ENCODE data around the gene PRKCH.
"Not testable (repeated sequence)": the region's sequence is repeated elsewhere in the genome, so short reads cannot be mapped to it uniquely, and the experiment has no call there.

PRKCH gene

GRCh38 chr14:61527325-61528100 lies 206.1 kb downstream of the PRKCH start:
- peak in 1 of 2 experiments; percentile 53 for DNase-seq (ENCODE audit: low read depth in 2 of 2)

- peak; percentile 71 to 72 for DNase-seq (ENCODE audit: low read depth in 2 of 2)
Observed at GRCh38 chr14:61528591-61529021, 207.2 kb downstream of the PRKCH start.

- not testable (repeated sequence) for DNase-seq (ENCODE audit: low read depth in 2 of 2)
Observed at GRCh38 chr14:61529360-61529759, 208.0 kb downstream of the PRKCH start.

DNA sequence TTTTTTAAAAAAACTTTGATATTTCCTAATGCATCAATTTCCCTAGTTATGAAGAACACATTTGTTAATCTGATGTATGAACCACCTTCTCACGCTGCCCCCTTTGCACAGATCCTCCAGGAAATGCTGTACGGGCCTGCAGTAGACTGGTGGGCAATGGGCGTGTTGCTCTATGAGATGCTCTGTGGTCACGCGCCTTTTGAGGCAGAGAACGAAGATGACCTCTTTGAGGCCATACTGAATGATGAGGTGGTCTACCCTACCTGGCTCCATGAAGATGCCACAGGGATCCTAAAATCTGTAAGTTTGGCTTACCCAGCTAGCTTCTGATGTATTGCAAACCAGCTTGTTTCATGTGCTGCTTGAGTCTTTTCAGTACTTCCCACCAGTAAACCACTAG lies 208.9 kb downstream of the PRKCH start:
- DNase-seq (ENCODE audit: low read depth in 2 of 2), result no peak

DNA sequence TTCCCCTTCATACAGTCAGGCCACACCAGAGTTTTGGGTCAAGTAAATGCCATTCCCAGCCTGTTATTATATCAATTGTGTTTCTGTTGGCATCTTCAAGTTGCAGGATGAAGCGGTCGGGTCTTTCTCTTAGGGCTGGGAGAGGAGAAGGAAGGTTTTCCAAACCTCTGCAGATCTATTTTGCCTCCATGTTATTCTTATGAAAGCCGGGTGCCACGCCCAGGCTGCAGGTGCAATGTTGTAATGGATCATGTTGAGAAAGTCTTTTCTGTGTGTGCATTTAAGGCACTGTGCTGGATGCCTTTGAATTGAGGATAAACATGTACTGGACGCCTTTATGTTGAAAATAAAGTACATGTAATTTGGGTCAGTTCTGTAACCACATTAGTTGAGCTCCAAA lies 209.5 kb downstream of the PRKCH start:
- DNase-seq (ENCODE audit: low read depth in 2 of 2), result no peak

DNA sequence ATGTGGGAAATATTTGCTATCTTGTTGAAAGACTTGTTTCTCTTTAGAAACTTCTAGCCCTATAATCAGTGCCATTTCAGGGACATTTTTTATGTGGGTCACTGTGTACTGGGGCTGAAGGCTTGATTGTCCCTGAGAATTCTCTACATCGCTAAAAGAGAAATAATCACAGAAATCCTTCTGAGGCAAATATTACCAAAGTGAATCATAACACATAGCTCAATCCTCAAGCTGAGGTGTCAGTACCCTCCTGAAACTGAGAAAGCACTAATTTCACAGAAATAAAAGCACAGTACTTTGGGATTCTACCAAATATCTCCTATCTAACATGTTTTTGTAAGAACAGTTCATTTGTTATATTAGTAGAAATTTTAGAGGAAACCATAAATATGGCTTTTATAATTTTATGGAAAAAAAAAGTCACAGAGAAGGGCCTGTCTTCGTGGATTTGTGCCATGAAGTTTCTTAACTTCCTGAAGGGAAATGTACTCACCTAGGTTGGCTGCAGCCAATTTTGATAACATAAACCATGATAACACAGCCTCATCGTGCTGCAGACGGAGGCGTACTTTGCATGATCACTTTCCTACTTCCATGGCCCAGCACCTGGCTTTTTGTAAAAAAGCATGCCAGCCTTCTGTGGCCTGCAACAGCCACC lies 210.2 kb downstream of the PRKCH start:
- DNase-seq (ENCODE audit: low read depth in 2 of 2), result no peak

GRCh38 chr14:61532123-61532505 lies 210.7 kb downstream of the PRKCH start:
- DNase-seq (ENCODE audit: low read depth in 2 of 2), result no peak

- no peak for DNase-seq (ENCODE audit: low read depth in 2 of 2)
Observed at GRCh38 chr14:61532763-61533162, 211.4 kb downstream of the PRKCH start.

- DNase-seq (ENCODE audit: low read depth in 2 of 2), result no peak
Observed at GRCh38 chr14:61533513-61534255, 212.3 kb downstream of the PRKCH start.

DNA sequence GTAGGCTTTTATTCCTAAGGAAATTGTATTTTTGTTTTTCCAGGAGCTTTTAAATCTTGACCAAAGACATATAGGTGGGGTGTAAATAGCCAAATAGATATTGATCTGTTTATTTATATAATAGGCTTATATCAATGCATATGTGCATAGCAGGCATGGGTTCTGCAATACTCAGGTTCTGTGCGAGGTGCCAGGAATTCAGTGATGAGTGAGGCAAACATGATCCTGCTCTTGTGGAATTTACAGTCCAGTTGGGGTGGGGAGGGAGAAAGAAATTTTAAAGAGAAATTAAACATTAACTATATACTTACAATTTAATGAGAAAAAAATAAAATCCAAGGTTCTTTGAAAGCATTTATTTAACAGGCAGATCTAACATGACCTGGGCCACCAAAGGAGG lies 213.7 kb downstream of the PRKCH start:
- no peak for DNase-seq (ENCODE audit: low read depth in 2 of 2)

GRCh38 chr14:61535458-61535857 lies 214.1 kb downstream of the PRKCH start:
- no peak for DNase-seq (ENCODE audit: low read depth in 2 of 2)

GRCh38 chr14:61536661-61537562 lies 215.5 kb downstream of the PRKCH start:
- DNase-seq (ENCODE audit: low read depth in 2 of 2), result no peak

- peak; percentile 80 to 82 for DNase-seq (ENCODE audit: low read depth in 2 of 2)
Observed at GRCh38 chr14:61537563-61538463, 216.4 kb downstream of the PRKCH start.

- DNase-seq (ENCODE audit: low read depth in 2 of 2), result no peak
Observed at GRCh38 chr14:61538464-61539022, 217.2 kb downstream of the PRKCH start.

DNA sequence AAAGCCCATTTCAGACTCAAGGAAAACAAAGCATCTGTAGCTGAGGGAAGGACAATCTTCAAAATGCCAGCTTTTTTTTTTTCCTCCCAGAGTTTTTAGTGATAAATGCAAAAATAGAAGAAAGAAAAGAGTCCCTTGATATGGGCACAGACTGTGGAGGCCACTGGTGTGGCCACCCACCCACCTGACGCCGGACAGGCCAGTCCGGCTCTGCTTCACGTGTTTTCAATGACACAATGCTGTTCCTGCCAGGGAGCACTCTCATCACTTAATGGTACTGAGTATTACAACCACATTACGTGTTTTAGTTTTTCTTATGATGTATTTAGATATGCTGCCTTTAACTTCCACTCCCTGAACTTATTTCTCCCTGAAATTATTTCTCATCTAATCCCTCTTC lies 218.3 kb downstream of the PRKCH start:
- DNase-seq (ENCODE audit: low read depth in 2 of 2), result no peak

- no peak for DNase-seq (ENCODE audit: low read depth in 2 of 2)
Observed at GRCh38 chr14:61540931-61541330, 219.6 kb downstream of the PRKCH start.

- DNase-seq (ENCODE audit: low read depth in 2 of 2), result no peak
Observed at GRCh38 chr14:61542848-61543790, 221.7 kb downstream of the PRKCH start.

GRCh38 chr14:61543946-61544345 lies 222.6 kb downstream of the PRKCH start:
- no peak for DNase-seq (ENCODE audit: low read depth in 2 of 2)

Data from fibroblast of skin of left quadriceps (primary cell).